ENCODE results near the gene KRTAP10-3. TPM values are rescaled to one million over a fixed set of nuclear protein-coding genes. Genes with fewer than 3 reads are reported as not detected.

The KRTAP10-3 gene
- total RNA-seq, 1 experiment from 2014 or later: not detected

GRCh38 chr21:44579833-44580144 lies 21.2 kb upstream of the KRTAP10-3 start:
- Mint-ChIP-seq H3K4me1 (ENCODE audit: low read depth, unreplicated experiment) (peaks cover 12% of the 10 kb centered on the region), H3K9me3 (ENCODE audit: low read depth, unreplicated experiment) (peaks cover 11% of the 10 kb centered on the region), H3K27me3 (ENCODE audit: unreplicated experiment) (peaks cover 71% of the 10 kb centered on the region), H3K27ac (ENCODE audit: unreplicated experiment) (no peak overlapping the region), H3K4me3 (ENCODE audit: low read depth, unreplicated experiment) (peak overlapping the region; percentile 54), H3K36me3 (ENCODE audit: insufficient read depth, unreplicated experiment) (peaks cover 3% of the 10 kb centered on the region)
- intact Hi-C loops (cut with micrococcal nuclease; ENCODE audit: unreplicated experiment): no loop called here
- BruUV-seq (replicated peaks): no TSS peak
- TF ChIP-seq CTCF (IDR thresholded peaks at IDR 0.05; ENCODE audit: unreplicated experiment): no peak
- DNase-seq: no peak
- CTCF ChIA-PET: interaction anchor here (0.7 to 0.9 kb wide), 3 partner anchors 69 to 201 kb away, joined by 3 to 12 read pairs (median 5); no protein-coding TSS in a partner anchor

- DNase-seq: no peak
- Mint-ChIP-seq H3K27ac (ENCODE audit: unreplicated experiment) (no peak overlapping the region), H3K4me3 (ENCODE audit: low read depth, unreplicated experiment) (peak overlapping the region; percentile 54), H3K4me1 (ENCODE audit: low read depth, unreplicated experiment) (peaks cover 18% of the 10 kb centered on the region), H3K27me3 (ENCODE audit: unreplicated experiment) (peaks cover 71% of the 10 kb centered on the region), H3K9me3 (ENCODE audit: low read depth, unreplicated experiment) (peaks cover 11% of the 10 kb centered on the region), H3K36me3 (ENCODE audit: insufficient read depth, unreplicated experiment) (peaks cover 8% of the 10 kb centered on the region)
- CTCF ChIA-PET: no interaction called here
- intact Hi-C loops (cut with micrococcal nuclease; ENCODE audit: unreplicated experiment): no loop called here
- no peak for TF ChIP-seq CTCF (IDR thresholded peaks at IDR 0.05; ENCODE audit: unreplicated experiment)
- BruUV-seq (replicated peaks): no TSS peak
Observed at GRCh38 chr21:44579056-44579832, 20.6 kb upstream of the KRTAP10-3 start.

- H3K4me3 Mint-ChIP-seq (ENCODE audit: low read depth, unreplicated experiment): no peak overlapping the region
- CTCF ChIA-PET: no interaction called here
- peaks cover 19% of the 10 kb centered on the region for H3K4me1 Mint-ChIP-seq (ENCODE audit: low read depth, unreplicated experiment)
- H3K36me3 Mint-ChIP-seq (ENCODE audit: insufficient read depth, unreplicated experiment): peaks cover 8% of the 10 kb centered on the region
- H3K27ac Mint-ChIP-seq (ENCODE audit: unreplicated experiment): no peak overlapping the region
- no peak for TF ChIP-seq CTCF (IDR thresholded peaks at IDR 0.05; ENCODE audit: unreplicated experiment)
- no TSS peak for BruUV-seq (replicated peaks)
- peaks cover 11% of the 10 kb centered on the region for H3K9me3 Mint-ChIP-seq (ENCODE audit: low read depth, unreplicated experiment)
- intact Hi-C loops (cut with micrococcal nuclease; ENCODE audit: unreplicated experiment): no loop called here
- H3K27me3 Mint-ChIP-seq (ENCODE audit: unreplicated experiment): peaks cover 71% of the 10 kb centered on the region
- DNase-seq: no peak
Observed at GRCh38 chr21:44578371-44579055, 19.9 kb upstream of the KRTAP10-3 start.

GRCh38 chr21:44576025-44576420 lies 17.4 kb upstream of the KRTAP10-3 start:
- no peak for DNase-seq
- TF ChIP-seq CTCF (IDR thresholded peaks at IDR 0.05; ENCODE audit: unreplicated experiment): no peak
- intact Hi-C loops (cut with micrococcal nuclease; ENCODE audit: unreplicated experiment): no loop called here
- peaks cover 19% of the 10 kb centered on the region for H3K4me1 Mint-ChIP-seq (ENCODE audit: low read depth, unreplicated experiment)
- H3K9me3 Mint-ChIP-seq (ENCODE audit: low read depth, unreplicated experiment): peaks cover 7% of the 10 kb centered on the region
- CTCF ChIA-PET: no interaction called here
- H3K36me3 Mint-ChIP-seq (ENCODE audit: insufficient read depth, unreplicated experiment): peaks cover 8% of the 10 kb centered on the region
- no TSS peak for BruUV-seq (replicated peaks)
- H3K27ac Mint-ChIP-seq (ENCODE audit: unreplicated experiment): no peak overlapping the region
- no peak overlapping the region for H3K4me3 Mint-ChIP-seq (ENCODE audit: low read depth, unreplicated experiment)
- peaks cover 70% of the 10 kb centered on the region for H3K27me3 Mint-ChIP-seq (ENCODE audit: unreplicated experiment)

Data from Calu3 (cell line).